Neutrophil (primary cell): ENCODE measurements around the gene PURB.

ENCODE experiments used
- H3K27ac ChIP-seq: fragments of 200-600 bp; sonication (generic); 2 replicates; pipeline ENCODE4 v1.5.1; 2016; ENCODE audit warnings: mild to moderate bottlenecking, moderate library complexity
- H3K27me3 ChIP-seq: fragments of 200-600 bp; sonication (generic); 2 replicates; pipeline ENCODE4 v1.6.0; 2016; ENCODE audit warnings: mild to moderate bottlenecking
- H3K36me3 ChIP-seq: fragments of 200-600 bp; sonication (generic); 2 replicates; pipeline ENCODE4 v1.5.1; 2017
- H3K4me1 ChIP-seq, 2 experiments: fragments of 200-600 bp in 1 of 2; sonication (generic) in 1 of 2; 1 replicate in 1 of 2; 2 replicates in 1 of 2; pipeline versions ENCODE4 v1.5.1 to v1.6.1; 2013 to 2016; ENCODE audit warnings: low read depth in 1 of 2, low read length in 1 of 2, mild to moderate bottlenecking in 1 of 2, moderate library complexity in 1 of 2; ENCODE audit not compliant: control insufficient read depth in 1 of 2, insufficient read depth in 1 of 2
- H3K4me3 ChIP-seq, 2 experiments: fragments of 200-600 bp in 1 of 2; sonication (generic) in 1 of 2; 1 replicate in 1 of 2; 2 replicates in 1 of 2; pipeline ENCODE4 v1.5.1; 2013 to 2016; ENCODE audit warnings: low read depth in 1 of 2, low read length in 1 of 2, mild to moderate bottlenecking in 1 of 2, moderate library complexity in 1 of 2
- H3K9me3 ChIP-seq: fragments of 200-600 bp; sonication (generic); 2 replicates; pipeline ENCODE4 v1.5.1; 2016
- TF ChIP-seq, protein P1 (sequence below): fragments of 200-600 bp; sonication (generic); IDR thresholded peaks from 2 replicates; pipeline ENCODE4 v1.5.1; 2016; ENCODE audit warnings: antibody characterized with exemption

PURB gene

DNA sequence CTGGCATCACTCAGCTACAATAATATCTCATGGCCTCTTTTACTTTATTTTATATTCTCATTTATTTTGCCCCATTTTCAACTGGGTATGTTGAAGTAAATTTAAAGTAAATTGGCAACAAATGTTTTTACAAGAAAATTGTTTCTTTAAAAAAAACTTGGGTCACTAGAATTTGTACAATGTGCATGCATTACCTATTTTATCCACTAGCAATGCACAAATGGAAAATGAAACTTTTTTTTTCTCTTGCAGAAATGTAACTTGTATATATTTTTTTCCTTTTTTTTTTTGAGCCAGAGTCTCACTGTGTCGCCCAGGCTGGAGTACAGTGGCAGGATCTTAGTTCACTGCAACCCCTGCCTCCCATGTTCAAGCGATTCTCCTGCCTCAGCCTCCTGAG is 27.2 kb downstream of the PURB start:
- Histone ChIP-seq H3K36me3 (no peaks in the 10 kb centered on the region), H3K27ac (no peak overlapping the region), H3K4me3 (no peak overlapping the region), H3K27me3 (peaks cover 23% of the 10 kb centered on the region), H3K4me1 (peaks cover 4 to 9% of the 10 kb centered on the region in 2 experiments), H3K9me3 (no peaks in the 10 kb centered on the region)
- TF ChIP-seq, protein P1, sequence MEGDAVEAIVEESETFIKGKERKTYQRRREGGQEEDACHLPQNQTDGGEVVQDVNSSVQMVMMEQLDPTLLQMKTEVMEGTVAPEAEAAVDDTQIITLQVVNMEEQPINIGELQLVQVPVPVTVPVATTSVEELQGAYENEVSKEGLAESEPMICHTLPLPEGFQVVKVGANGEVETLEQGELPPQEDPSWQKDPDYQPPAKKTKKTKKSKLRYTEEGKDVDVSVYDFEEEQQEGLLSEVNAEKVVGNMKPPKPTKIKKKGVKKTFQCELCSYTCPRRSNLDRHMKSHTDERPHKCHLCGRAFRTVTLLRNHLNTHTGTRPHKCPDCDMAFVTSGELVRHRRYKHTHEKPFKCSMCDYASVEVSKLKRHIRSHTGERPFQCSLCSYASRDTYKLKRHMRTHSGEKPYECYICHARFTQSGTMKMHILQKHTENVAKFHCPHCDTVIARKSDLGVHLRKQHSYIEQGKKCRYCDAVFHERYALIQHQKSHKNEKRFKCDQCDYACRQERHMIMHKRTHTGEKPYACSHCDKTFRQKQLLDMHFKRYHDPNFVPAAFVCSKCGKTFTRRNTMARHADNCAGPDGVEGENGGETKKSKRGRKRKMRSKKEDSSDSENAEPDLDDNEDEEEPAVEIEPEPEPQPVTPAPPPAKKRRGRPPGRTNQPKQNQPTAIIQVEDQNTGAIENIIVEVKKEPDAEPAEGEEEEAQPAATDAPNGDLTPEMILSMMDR, result no peak

GRCh38 chr7:44854644-44855364 is 30.5 kb downstream of the PURB start:
- peaks cover 14 to 23% of the 10 kb centered on the region in 2 experiments for H3K4me1 ChIP-seq
- TF ChIP-seq, protein P1, result no peak
- H3K36me3 ChIP-seq, result no peaks in the 10 kb centered on the region
- no peaks in the 10 kb centered on the region for H3K27me3 ChIP-seq
- no peaks in the 10 kb centered on the region for H3K9me3 ChIP-seq
- H3K27ac ChIP-seq, result no peak overlapping the region
- no peak overlapping the region for H3K4me3 ChIP-seq

DNA sequence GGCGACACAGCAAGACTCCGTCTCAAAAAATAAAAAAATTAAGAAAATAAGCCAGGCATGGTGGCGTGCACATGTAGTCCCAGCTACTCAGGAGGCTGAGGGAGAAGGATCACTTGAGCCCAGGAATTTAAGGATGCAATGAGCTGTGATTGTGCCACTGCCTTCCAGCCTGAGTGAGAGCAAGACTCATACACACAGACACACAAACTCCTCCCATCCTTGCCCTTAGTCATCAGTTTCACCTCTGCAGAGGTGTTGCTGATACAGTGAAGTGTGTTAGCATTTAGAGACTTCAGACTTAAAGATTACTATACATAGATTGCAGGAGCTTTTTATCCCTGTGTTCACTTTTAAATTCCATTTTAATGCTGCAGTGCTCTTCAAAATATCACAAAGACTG is 31.9 kb downstream of the PURB start:
- Histone ChIP-seq H3K4me3 (no peak overlapping the region), H3K9me3 (no peaks in the 10 kb centered on the region), H3K27ac (no peak overlapping the region), H3K36me3 (no peaks in the 10 kb centered on the region), H3K4me1 (peaks cover 28 to 31% of the 10 kb centered on the region in 2 experiments), H3K27me3 (no peaks in the 10 kb centered on the region)
- TF ChIP-seq, protein P1, result no peak

DNA sequence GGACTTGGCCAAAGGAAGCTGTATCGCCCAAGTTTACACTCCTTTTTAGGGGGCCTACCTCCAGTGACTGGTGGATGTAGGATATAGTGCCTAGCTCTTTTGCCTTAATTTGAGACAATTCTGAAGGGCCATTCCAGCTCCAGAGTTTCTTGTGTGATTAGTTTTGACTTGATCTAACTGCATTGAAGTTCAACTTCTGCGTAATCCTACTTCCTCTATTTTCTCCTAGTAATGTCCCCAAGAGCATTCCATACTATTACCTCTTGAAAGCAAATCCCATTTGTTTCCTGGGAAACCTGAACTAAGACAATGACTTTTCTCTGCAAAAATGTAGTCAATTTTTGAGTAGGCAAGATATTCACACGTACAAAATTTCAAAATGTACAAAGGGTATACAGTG is 32.7 kb downstream of the PURB start:
- Histone ChIP-seq H3K27me3 (no peaks in the 10 kb centered on the region), H3K36me3 (no peaks in the 10 kb centered on the region), H3K9me3 (no peaks in the 10 kb centered on the region), H3K4me3 (no peak overlapping the region), H3K27ac (no peak overlapping the region), H3K4me1 (peaks cover 29 to 32% of the 10 kb centered on the region in 2 experiments)
- TF ChIP-seq, protein P1, result no peak

GRCh38 chr7:44849885-44850544 is 35.3 kb downstream of the PURB start:
- TF ChIP-seq, protein P1, result no peak
- no peaks in the 10 kb centered on the region for H3K27me3 ChIP-seq
- H3K4me1 ChIP-seq, result peaks cover 50 to 52% of the 10 kb centered on the region in 2 experiments
- H3K27ac ChIP-seq, result peak overlapping the region; percentile 99
- H3K4me3 ChIP-seq, result no peak overlapping the region
- H3K9me3 ChIP-seq, result no peaks in the 10 kb centered on the region
- H3K36me3 ChIP-seq, result no peaks in the 10 kb centered on the region
